Suprapubic skin (tissue), 4 donors: ENCODE measurements around the gene APOM. TPM values are rescaled to one million over a fixed set of nuclear protein-coding genes. Genes with fewer than 3 reads are reported as not detected.

Experiments used
- DNase-seq, 2 donors: peaks; one replicate each; pipeline ENCODE4 v3.0.0-alpha.2; 2019; ENCODE audit warnings: low spot score in 2 of 2
- H3K27ac ChIP-seq: fragments of 200-600 bp; sonication (generic); one replicate; pipeline ENCODE4 v1.5.1; 2019
- H3K27me3 ChIP-seq: fragments of 200-600 bp; sonication (generic); one replicate; pipeline ENCODE4 v1.5.1; 2019
- H3K36me3 ChIP-seq: fragments of 200-600 bp; sonication (generic); one replicate; pipeline ENCODE4 v1.5.1; 2019
- H3K4me1 ChIP-seq: fragments of 200-600 bp; sonication (generic); one replicate; pipeline ENCODE4 v1.5.1; 2019
- H3K4me3 ChIP-seq: fragments of 200-600 bp; sonication (generic); one replicate; pipeline ENCODE4 v1.5.1; 2019; ENCODE audit warnings: mild to moderate bottlenecking
- H3K9me3 ChIP-seq: fragments of 200-600 bp; sonication (generic); one replicate; pipeline ENCODE4 v1.5.1; 2019
- CTCF ChIP-seq, 2 donors: fragments of 200-600 bp in 1 of 2; fragments of 450-650 bp in 1 of 2; sonication (generic) in 1 of 2; IDR thresholded peaks; one replicate each; pipeline ENCODE4 v1.5.1; 2016 to 2019; ENCODE audit warnings: antibody characterized with exemption in 2 of 2, mild to moderate bottlenecking in 1 of 2, moderate library complexity in 1 of 2
- EP300 ChIP-seq: sonication (generic); formaldehyde crosslinking; IDR thresholded peaks from one replicate; pipeline ENCODE4 v1.6.1; 2017; ENCODE audit warnings: antibody characterized with exemption
- POLR2A ChIP-seq, 2 donors: fragments of 450-650 bp; IDR thresholded peaks; one replicate each; pipeline ENCODE4 v1.6.1; 2017; ENCODE audit warnings: antibody characterized with exemption in 2 of 2, mild to moderate bottlenecking in 2 of 2, moderate library complexity in 2 of 2
- POLR2AphosphoS5 ChIP-seq, 3 donors: sonication (generic); formaldehyde crosslinking; IDR thresholded peaks; one replicate each; pipeline ENCODE4 v1.6.1; 2017; ENCODE audit warnings: antibody characterized with exemption in 3 of 3
- WGBS: methylation state at CpG from one replicate; pipeline ENCODE4 v1.1.5; 2018; 5-methylcytosine and 5-hydroxymethylcytosine counted together
- total RNA-seq, 4 donors: library from RNA; depleted of rRNA; stranded (reverse); fragments of >200 nt; gene quantifications; one replicate each; pipeline ENCODE4 v1.1.0, GENCODE V29; 2016

APOM gene
- total RNA-seq, 4 donors from 2014 or later, result 2.8 to 8.3 (median 6.1) TPM

- no peak overlapping the region for H3K4me3 ChIP-seq
- DNase-seq, result no peak
- no peak for TF ChIP-seq POLR2A (IDR thresholded peaks at IDR 0.05)
- no peak for TF ChIP-seq EP300
- no peak for TF ChIP-seq POLR2AphosphoS5 (IDR thresholded peaks at IDR 0.05)
- peaks cover 91% of the 10 kb centered on the region for H3K36me3 ChIP-seq
- no peaks in the 10 kb centered on the region for H3K27me3 ChIP-seq
- no peaks in the 10 kb centered on the region for H3K9me3 ChIP-seq
- peaks cover under 1% of the 10 kb centered on the region for H3K4me1 ChIP-seq
- no peak overlapping the region for H3K27ac ChIP-seq
- WGBS, result 92% methylated on average over 9 of the region's 9 CpGs
Observed at GRCh38 chr6:31645325-31645724, 10.4 kb upstream of the APOM start.

- peak in 1 of 2 donors; percentile 90 for DNase-seq
- 3% methylated on average over 18 of the region's 29 CpGs for WGBS
- peaks cover 25% of the 10 kb centered on the region for H3K4me1 ChIP-seq
- H3K36me3 ChIP-seq, result peaks cover 32% of the 10 kb centered on the region
- peak overlapping the region; percentile 78 for H3K4me3 ChIP-seq
- no peaks in the 10 kb centered on the region for H3K27me3 ChIP-seq
- TF ChIP-seq EP300 (no peak), POLR2AphosphoS5 (IDR thresholded peaks at IDR 0.05) (peak in 2 of 3 donors; percentile 4 to 8)
- peak overlapping the region; percentile 99 for H3K27ac ChIP-seq
- H3K9me3 ChIP-seq, result no peaks in the 10 kb centered on the region
Observed at GRCh38 chr6:31651602-31652191, 4.0 kb upstream of the APOM start.

GRCh38 chr6:31652925-31653724, 2.6 kb upstream of the APOM start:
- peaks cover 29% of the 10 kb centered on the region for H3K4me1 ChIP-seq

GRCh38 chr6:31654574-31655348, 933 bp upstream of the APOM start:
- no peak for DNase-seq
- Histone ChIP-seq H3K27me3 (no peaks in the 10 kb centered on the region), H3K4me3 (no peak overlapping the region), H3K4me1 (peaks cover 45% of the 10 kb centered on the region), H3K9me3 (no peaks in the 10 kb centered on the region), H3K36me3 (peaks cover 3% of the 10 kb centered on the region), H3K27ac (no peak overlapping the region)
- 91% methylated on average over 8 of the region's 8 CpGs for WGBS
- TF ChIP-seq EP300 (no peak), CTCF (IDR thresholded peaks at IDR 0.05) (no peak), POLR2A (IDR thresholded peaks at IDR 0.05) (no peak), POLR2AphosphoS5 (IDR thresholded peaks at IDR 0.05) (no peak)

More at GRCh38 chr6:31652925-31653724, 2.6 kb upstream of the APOM start:
- Histone ChIP-seq H3K4me3 (peak overlapping the region; percentile 78), H3K9me3 (no peaks in the 10 kb centered on the region), H3K27me3 (no peaks in the 10 kb centered on the region), H3K36me3 (peaks cover 18% of the 10 kb centered on the region), H3K27ac (peak overlapping the region; percentile 99)
- WGBS, result 7% methylated on average over 37 of the region's 37 CpGs
- DNase-seq, result peak; percentile 95 to 96
- TF ChIP-seq CTCF (IDR thresholded peaks at IDR 0.05) (no peak), POLR2A (IDR thresholded peaks at IDR 0.05) (no peak)

GRCh38 chr6:31657406-31658157, 1.9 kb downstream of the APOM start:
- no peaks in the 10 kb centered on the region for H3K27me3 ChIP-seq
- H3K36me3 ChIP-seq, result peaks cover 7% of the 10 kb centered on the region
- no peak overlapping the region for H3K4me3 ChIP-seq
- H3K4me1 ChIP-seq, result peaks cover 43% of the 10 kb centered on the region
- H3K9me3 ChIP-seq, result no peaks in the 10 kb centered on the region
- 83% methylated on average over 6 of the region's 6 CpGs for WGBS
- no peak overlapping the region for H3K27ac ChIP-seq
- no peak for DNase-seq
- no peak for TF ChIP-seq POLR2A (IDR thresholded peaks at IDR 0.05)
- TF ChIP-seq CTCF (IDR thresholded peaks at IDR 0.05), result no peak
- no peak for TF ChIP-seq EP300
- TF ChIP-seq POLR2AphosphoS5 (IDR thresholded peaks at IDR 0.05), result no peak
